Esophagus muscularis mucosa (tissue), 4 donors: ENCODE measurements around the gene ACVR2B. TPM values are rescaled to one million over a fixed set of nuclear protein-coding genes. Genes with fewer than 3 reads are reported as not detected.
A peak's percentile ranks its signal among the peaks of the same experiment; 100 is the strongest.

Experiments used
- DNase-seq: peaks from one replicate; pipeline ENCODE4 v3.0.0-alpha.2; 2017; ENCODE audit errors: extremely low spot score
- H3K27ac ChIP-seq, 4 donors: fragments of 200-600 bp; sonication (generic); replicated peaks in 1 of 4; 1 replicate in 3 of 4; 2 replicates in 1 of 4; pipeline ENCODE4 v1.5.1; 2016 to 2019; ENCODE audit warnings: mild to moderate bottlenecking in 1 of 4
- H3K27me3 ChIP-seq, 4 donors: fragments of 200-600 bp; sonication (generic); one replicate each; pipeline versions ENCODE4 v1.5.1 to v1.6.0; 2016 to 2019
- H3K36me3 ChIP-seq, 4 donors: fragments of 200-600 bp; sonication (generic); one replicate each; pipeline ENCODE4 v1.5.1; 2016 to 2019
- H3K4me1 ChIP-seq, 4 donors: fragments of 200-600 bp; sonication (generic); one replicate each; pipeline ENCODE4 v1.5.1; 2016 to 2019
- H3K4me3 ChIP-seq, 4 donors: fragments of 200-600 bp; sonication (generic); 1 replicate in 2 of 4; 2 replicates in 2 of 4; pipeline ENCODE4 v1.5.1; 2016 to 2019; ENCODE audit warnings: mild to moderate bottlenecking in 4 of 4, moderate library complexity in 1 of 4
- H3K9me3 ChIP-seq, 4 donors: fragments of 200-600 bp; sonication (generic); 1 replicate in 3 of 4; 2 replicates in 1 of 4; pipeline ENCODE4 v1.5.1; 2016 to 2019
- CTCF ChIP-seq, 3 experiments: fragments of 200-600 bp in 2 of 3; fragments of 450-650 bp in 1 of 3; sonication (generic) in 2 of 3; IDR thresholded peaks; one replicate each; pipeline ENCODE4 v1.5.1; 2017 to 2019; ENCODE audit warnings: antibody characterized with exemption in 3 of 3, mild to moderate bottlenecking in 2 of 3, moderate library complexity in 1 of 3
- EP300 ChIP-seq: sonication (generic); formaldehyde crosslinking; IDR thresholded peaks from one replicate; pipeline ENCODE4 v1.6.1; 2017; ENCODE audit warnings: antibody characterized with exemption
- POLR2A ChIP-seq: fragments of 450-650 bp; IDR thresholded peaks from one replicate; pipeline ENCODE4 v1.6.1; 2017; ENCODE audit warnings: antibody characterized with exemption, moderate library complexity, mild to moderate bottlenecking, low read depth
- POLR2AphosphoS5 ChIP-seq, 2 donors: sonication (generic); formaldehyde crosslinking; IDR thresholded peaks; one replicate each; pipeline ENCODE4 v1.6.1; 2017; ENCODE audit warnings: antibody characterized with exemption in 2 of 2
- WGBS: methylation state at CpG from one replicate; pipeline ENCODE4 v1.1.5; 2018; 5-methylcytosine and 5-hydroxymethylcytosine counted together
- intact Hi-C: fragments of 100-400 bp; cut with DNase I; formaldehyde crosslinking; loops from one replicate; pipeline ENCODE4 v1.15.1; 2023
- total RNA-seq, 4 donors: library from RNA; depleted of rRNA; stranded (reverse); fragments of >200 nt; gene quantifications; one replicate each; pipeline versions ENCODE4 v1.1.0 to v1.2.1, GENCODE V29; 2016

ACVR2B gene
- total RNA-seq, 4 donors from 2014 or later = 3.8 to 9.8 (median 5.9) TPM

- peaks cover 8 to 16% (median 11%) of the 10 kb centered on the region in 4 donors for H3K4me1 ChIP-seq
- no peaks in the 10 kb centered on the region for H3K27me3 ChIP-seq
- peak; percentile 78 for DNase-seq
- H3K27ac ChIP-seq = no peak overlapping the region
- WGBS = 86% methylated on average over 15 of the region's 15 CpGs
- no peaks in the 10 kb centered on the region for H3K9me3 ChIP-seq
- intact Hi-C loops = loop anchor here (2.0 kb wide), 1 partner anchor 131 kb away; the partner anchor contains the start of gene XYLB
- peaks cover 24 to 60% (median 49%) of the 10 kb centered on the region in 4 donors for H3K36me3 ChIP-seq
- no peak for TF ChIP-seq POLR2A
- TF ChIP-seq CTCF (IDR thresholded peaks at IDR 0.05) = no peak
- no peak for TF ChIP-seq EP300
- no peak for TF ChIP-seq POLR2AphosphoS5 (IDR thresholded peaks at IDR 0.05)
- H3K4me3 ChIP-seq = no peak overlapping the region
Measured at GRCh38 chr3:38477839-38478450, 24.3 kb downstream of the ACVR2B start.

- Histone ChIP-seq H3K27ac (no peak overlapping the region), H3K36me3 (peaks cover 33 to 69% (median 58%) of the 10 kb centered on the region in 4 donors), H3K4me3 (no peak overlapping the region), H3K4me1 (peaks cover 0 to 9% (median 2%) of the 10 kb centered on the region in 4 donors), H3K9me3 (no peaks in the 10 kb centered on the region), H3K27me3 (no peaks in the 10 kb centered on the region)
- TF ChIP-seq CTCF (IDR thresholded peaks at IDR 0.05) (no peak), EP300 (no peak), POLR2AphosphoS5 (IDR thresholded peaks at IDR 0.05) (no peak), POLR2A (no peak)
- intact Hi-C loops = loop anchor here (2.0 kb wide), 1 partner anchor 132 kb away; the partner anchor contains the start of gene XYLB
- 83% methylated on average over 4 of the region's 9 CpGs for WGBS
- DNase-seq = peak; percentile 86
Measured at GRCh38 chr3:38478901-38479300, 25.2 kb downstream of the ACVR2B start.

- Histone ChIP-seq H3K27ac (no peak overlapping the region), H3K36me3 (peaks cover 35 to 76% (median 63%) of the 10 kb centered on the region in 4 donors), H3K9me3 (no peaks in the 10 kb centered on the region), H3K27me3 (no peaks in the 10 kb centered on the region), H3K4me3 (no peak overlapping the region), H3K4me1 (peaks cover 0 to 3% (median 0%) of the 10 kb centered on the region in 4 donors)
- TF ChIP-seq EP300 = no peak
- TF ChIP-seq POLR2AphosphoS5 (IDR thresholded peaks at IDR 0.05) = peak in 1 of 2 donors; percentile 32
- peak; percentile 80 to 93 (median 80) for TF ChIP-seq CTCF (IDR thresholded peaks at IDR 0.05)
- no peak for TF ChIP-seq POLR2A
- peak; percentile 89 for DNase-seq
- intact Hi-C loops = loop anchor here (2.0 kb wide), 1 partner anchor 133 kb away; the partner anchor contains the start of gene XYLB
- WGBS = 85% methylated on average over 8 of the region's 10 CpGs
Measured at GRCh38 chr3:38479431-38480092, 25.9 kb downstream of the ACVR2B start.

- TF ChIP-seq POLR2A = no peak
- no peak for TF ChIP-seq POLR2AphosphoS5 (IDR thresholded peaks at IDR 0.05)
- TF ChIP-seq EP300 = no peak
- DNase-seq = no peak
- Histone ChIP-seq H3K9me3 (no peaks in the 10 kb centered on the region), H3K27me3 (no peaks in the 10 kb centered on the region), H3K4me1 (peaks cover 0 to 3% (median 0%) of the 10 kb centered on the region in 4 donors), H3K36me3 (peaks cover 35 to 81% (median 63%) of the 10 kb centered on the region in 4 donors), H3K27ac (no peak overlapping the region), H3K4me3 (no peak overlapping the region)
- 80% methylated on average over 3 of the region's 3 CpGs for WGBS
- intact Hi-C loops = no loop called here
Measured at GRCh38 chr3:38480093-38480445, 26.4 kb downstream of the ACVR2B start.

GRCh38 chr3:38480930-38481329, 27.2 kb downstream of the ACVR2B start:
- H3K27me3 ChIP-seq = no peaks in the 10 kb centered on the region
- peaks cover 35 to 84% (median 63%) of the 10 kb centered on the region in 4 donors for H3K36me3 ChIP-seq
- no peak overlapping the region for H3K27ac ChIP-seq
- intact Hi-C loops = no loop called here
- peaks cover 0 to 3% (median 0%) of the 10 kb centered on the region in 4 donors for H3K4me1 ChIP-seq
- 100% methylated on average over 2 of the region's 2 CpGs for WGBS
- no peaks in the 10 kb centered on the region for H3K9me3 ChIP-seq
- no peak for DNase-seq
- TF ChIP-seq EP300 = no peak
- TF ChIP-seq POLR2AphosphoS5 (IDR thresholded peaks at IDR 0.05) = no peak
- TF ChIP-seq CTCF (IDR thresholded peaks at IDR 0.05) = no peak
- TF ChIP-seq POLR2A = no peak
- no peak overlapping the region for H3K4me3 ChIP-seq
